Activated T-cell treated with anti-CD3 and anti-CD28 coated beads, Interleukin-2, amount 50 U/mL, for 48 hours (primary cell): ENCODE data around the gene PLCB3.

Experiments
- DNase-seq, 2 experiments: peaks; one replicate each; pipeline ENCODE4 v3.0.0-alpha.2; 2020

PLCB3 gene

GRCh38 chr11:64268025-64268892 is 16.9 kb downstream of the PLCB3 start:
- no peak for DNase-seq

GRCh38 chr11:64268893-64269539 is 17.7 kb downstream of the PLCB3 start:
- DNase-seq: peak; percentile 65 to 71

GRCh38 chr11:64269540-64270220 is 18.4 kb downstream of the PLCB3 start:
- peak; percentile 99 for DNase-seq

- no peak for DNase-seq
These were observed 23.9 kb downstream of the PLCB3 start for GRCh38 chr11:64275031-64275800.

- DNase-seq: no peak
These were observed 24.5 kb downstream of the PLCB3 start for GRCh38 chr11:64275841-64276240.

GRCh38 chr11:64276653-64277431 is 25.5 kb downstream of the PLCB3 start:
- DNase-seq: no peak

GRCh38 chr11:64278576-64279190 is 27.4 kb downstream of the PLCB3 start:
- no peak for DNase-seq

GRCh38 chr11:64281957-64282770 is 30.8 kb downstream of the PLCB3 start:
- DNase-seq: no peak

- no peak for DNase-seq
These were observed 31.8 kb downstream of the PLCB3 start for GRCh38 chr11:64283092-64283491.

- peak; percentile 95 to 96 for DNase-seq
These were observed 33.0 kb downstream of the PLCB3 start, which contains the start of gene BAD for GRCh38 chr11:64284048-64284961. BAD (minus strand) TSS chr11:64284665; CDS start chr11:64284368, 297 bp downstream.

- DNase-seq: peak; percentile 95 to 97
These were observed 33.9 kb downstream of the PLCB3 start, which contains the start of gene GPR137 for GRCh38 chr11:64284962-64285884. GPR137 (plus strand) TSS chr11:64285848; CDS start chr11:64286525, 677 bp downstream.

GRCh38 chr11:64285885-64286800 is 34.8 kb downstream of the PLCB3 start:
- DNase-seq: peak in 1 of 2 experiments; percentile 50

GRCh38 chr11:64286801-64287159 is 35.5 kb downstream of the PLCB3 start:
- DNase-seq: no peak

GRCh38 chr11:64287676-64288352 is 36.5 kb downstream of the PLCB3 start:
- no peak for DNase-seq

- no peak for DNase-seq
These were observed 37.0 kb downstream of the PLCB3 start for GRCh38 chr11:64288353-64288750.

GRCh38 chr11:64289002-64289564 is 37.8 kb downstream of the PLCB3 start:
- no peak for DNase-seq
